ENCODE data around the gene SNX10.

GRCh38 chr7:26351171-26351570 is 59.5 kb downstream of the SNX10 start:
- TF ChIP-seq CTCF (IDR thresholded peaks at IDR 0.05) (no peak), POLR2A (IDR thresholded peaks at IDR 0.05) (no peak), POLR2AphosphoS5 (IDR thresholded peaks at IDR 0.05) (no peak)

Measured in breast epithelium (tissue), 3 donors.